H1 (cell line): ENCODE data around the gene ZNF134.

Source experiments
- EGR1 ChIP-seq: IDR thresholded peaks from 2 replicates; pipeline ENCODE4 v1.6.1; 2011; ENCODE audit warnings: low read depth, low read length, borderline replicate concordance
- GABPA ChIP-seq: IDR thresholded peaks from 2 replicates; pipeline ENCODE4 v1.6.1; 2011; ENCODE audit warnings: mild to moderate bottlenecking, low read length, moderate library complexity, borderline replicate concordance; ENCODE audit not compliant: insufficient read depth
- JUND ChIP-seq: IDR thresholded peaks from 2 replicates; pipeline ENCODE4 v1.6.1; 2011; ENCODE audit warnings: mild to moderate bottlenecking, improper control_type of control experiment, low read length
- NRF1 ChIP-seq: IDR thresholded peaks from 2 replicates; pipeline ENCODE4 v1.6.1; 2011; ENCODE audit warnings: mild to moderate bottlenecking, low read depth, low read length, improper control_type of control experiment
- POLR2A ChIP-seq, 2 experiments: IDR thresholded peaks; 1 replicate in 1 of 2; 2 replicates in 1 of 2; pipeline ENCODE4 v1.6.1; 2011; ENCODE audit warnings: low read depth in 2 of 2, low read length in 2 of 2, mild to moderate bottlenecking in 2 of 2; ENCODE audit errors: control extremely low read depth in 1 of 2
- POLR2AphosphoS5 ChIP-seq: IDR thresholded peaks from 2 replicates; pipeline ENCODE4 v1.6.1; 2011; ENCODE audit warnings: low read depth, low read length
- RNF2 ChIP-seq: fragments of 200-900, 300-1000 bp; sonication (generic); IDR thresholded peaks from 2 replicates; pipeline ENCODE4 v1.7.1; 2016; ENCODE audit warnings: borderline replicate concordance, low read depth, mild to moderate bottlenecking, antibody characterized with exemption, low read length; ENCODE audit not compliant: poor library complexity, severe bottlenecking; ENCODE audit errors: missing control alignments
- SIRT6 ChIP-seq: IDR thresholded peaks from one replicate; pipeline ENCODE4 v1.7.1; 2012; ENCODE audit warnings: low read length, inconsistent platforms
- TCF12 ChIP-seq: IDR thresholded peaks from 2 replicates; pipeline ENCODE4 v1.6.1; 2011; ENCODE audit warnings: low read depth, mild to moderate bottlenecking, low read length
- TEAD4 ChIP-seq: IDR thresholded peaks from 2 replicates; pipeline ENCODE4 v1.6.1; 2012; ENCODE audit warnings: low read depth, low read length, inconsistent platforms, mixed read lengths
- ZNF274 ChIP-seq: IDR thresholded peaks from 2 replicates; pipeline ENCODE4 v1.7.0; 2012; ENCODE audit warnings: low read length, borderline replicate concordance; ENCODE audit errors: extremely low read depth
- TF ChIP-seq, protein P1 (sequence below), 3 experiments: IDR thresholded peaks; 1 replicate in 2 of 3; 2 replicates in 1 of 3; pipeline versions ENCODE4 v1.5.1 to v1.6.1; 2011; ENCODE audit warnings: low read length in 3 of 3, mild to moderate bottlenecking in 3 of 3, inconsistent platforms in 2 of 3, low read depth in 1 of 3, moderate library complexity in 1 of 3; ENCODE audit not compliant: insufficient read depth in 1 of 3; ENCODE audit errors: control extremely low read depth in 1 of 3

DNA sequence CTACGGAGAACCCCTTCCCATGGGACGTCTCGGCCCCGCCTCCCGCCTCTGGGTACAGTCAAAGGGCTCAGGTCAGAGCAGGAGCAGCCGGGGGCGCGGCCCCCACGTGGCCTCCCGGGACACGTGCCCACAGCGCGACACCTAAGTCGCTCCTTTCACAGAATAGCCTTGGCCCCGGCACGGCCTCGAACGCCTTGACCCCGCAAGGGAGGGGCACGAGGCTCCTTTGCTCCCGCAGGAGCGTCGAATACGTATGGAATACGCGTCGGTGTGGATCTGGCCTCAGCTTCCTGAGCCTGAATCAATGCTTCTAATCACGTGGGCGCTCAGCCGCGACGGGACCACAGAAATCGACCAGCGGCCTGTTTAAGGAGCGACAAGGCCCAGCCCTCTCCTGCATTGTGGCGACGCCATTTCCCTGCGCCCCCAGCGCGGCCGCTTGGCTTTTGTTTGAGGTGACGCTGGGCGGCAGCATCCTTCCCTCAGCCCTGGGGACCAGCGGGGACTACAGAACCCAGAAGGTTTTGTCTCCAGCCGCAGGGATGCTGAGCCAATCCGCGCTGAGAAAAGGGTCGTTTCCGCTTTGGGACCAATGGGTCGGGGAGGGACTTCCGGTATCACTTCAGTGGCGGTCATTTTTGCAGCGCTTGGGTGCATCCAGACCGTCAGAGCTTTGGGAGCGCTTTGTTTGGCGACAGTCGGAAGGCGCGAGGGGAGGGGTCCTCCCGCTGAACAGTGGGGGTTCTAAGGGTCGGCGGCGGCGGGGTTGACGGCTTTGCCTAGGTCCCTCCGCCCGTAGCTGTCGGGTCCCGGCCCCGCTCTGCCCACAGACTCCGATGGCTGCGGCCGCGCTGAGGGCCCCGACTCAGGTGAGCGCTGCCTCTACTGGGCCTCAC lies 30.3 kb upstream of the ZNF134 start, which contains the start of gene ZIK1:
- TF ChIP-seq, protein P1, sequence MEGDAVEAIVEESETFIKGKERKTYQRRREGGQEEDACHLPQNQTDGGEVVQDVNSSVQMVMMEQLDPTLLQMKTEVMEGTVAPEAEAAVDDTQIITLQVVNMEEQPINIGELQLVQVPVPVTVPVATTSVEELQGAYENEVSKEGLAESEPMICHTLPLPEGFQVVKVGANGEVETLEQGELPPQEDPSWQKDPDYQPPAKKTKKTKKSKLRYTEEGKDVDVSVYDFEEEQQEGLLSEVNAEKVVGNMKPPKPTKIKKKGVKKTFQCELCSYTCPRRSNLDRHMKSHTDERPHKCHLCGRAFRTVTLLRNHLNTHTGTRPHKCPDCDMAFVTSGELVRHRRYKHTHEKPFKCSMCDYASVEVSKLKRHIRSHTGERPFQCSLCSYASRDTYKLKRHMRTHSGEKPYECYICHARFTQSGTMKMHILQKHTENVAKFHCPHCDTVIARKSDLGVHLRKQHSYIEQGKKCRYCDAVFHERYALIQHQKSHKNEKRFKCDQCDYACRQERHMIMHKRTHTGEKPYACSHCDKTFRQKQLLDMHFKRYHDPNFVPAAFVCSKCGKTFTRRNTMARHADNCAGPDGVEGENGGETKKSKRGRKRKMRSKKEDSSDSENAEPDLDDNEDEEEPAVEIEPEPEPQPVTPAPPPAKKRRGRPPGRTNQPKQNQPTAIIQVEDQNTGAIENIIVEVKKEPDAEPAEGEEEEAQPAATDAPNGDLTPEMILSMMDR (IDR thresholded peaks at IDR 0.05; ENCODE audit: control extremely low read depth in 1 of 3, insufficient read depth in 1 of 3, low read depth in 1 of 3, low read length in 3 of 3) = peak; percentile 13 to 15 (median 15); a peak in 3 of 4 replicates
- TF ChIP-seq POLR2AphosphoS5 (peak; percentile 62), SIRT6 (no peak), JUND (0 out of 2 replicates have a peak, but pooled peaks have one; percentile 29), NRF1 (no peak), ZNF274 (no peak), GABPA (peak; percentile 94; the same call in 1 of the 2 replicates), RNF2 (peak; percentile 80), EGR1 (no peak), POLR2A (IDR thresholded peaks at IDR 0.05; ENCODE audit: control extremely low read depth in 1 of 2, low read depth in 2 of 2, low read length in 2 of 2) (peak; percentile 63 to 82; a peak in 2 of 3 replicates), TCF12 (no peak), TEAD4 (0 out of 2 replicates have a peak, but pooled peaks have one; percentile 12)
